HCT116 (cell line): Measurements from ENCODE around the gene GDF2.

Experiments used
- CTCF ChIP-seq, 3 experiments: fragments of 200-600 bp in 1 of 3; sonication (generic) in 1 of 3; IDR thresholded peaks in 2 of 3; conservative IDR thresholded peaks in 1 of 3; 2 replicates each; pipeline ENCODE4 v1.5.1; 2012 to 2017; ENCODE audit warnings: low read depth in 2 of 3, low read length in 2 of 3, antibody characterized with exemption in 1 of 3, borderline replicate concordance in 1 of 3, control low read depth in 1 of 3, mild to moderate bottlenecking in 1 of 3, mixed read lengths in 1 of 3, mixed run types in 1 of 3, moderate library complexity in 1 of 3; ENCODE audit not compliant: insufficient read depth in 1 of 3
- EZH2phosphoT487 ChIP-seq: fragments of 200-600 bp; IDR thresholded peaks from 2 replicates; pipeline ENCODE4 v1.6.1; 2018; ENCODE audit warnings: antibody characterized with exemption, borderline replicate concordance
- JUND ChIP-seq: IDR thresholded peaks from 2 replicates; pipeline ENCODE4 v1.6.1; 2012

DNA sequence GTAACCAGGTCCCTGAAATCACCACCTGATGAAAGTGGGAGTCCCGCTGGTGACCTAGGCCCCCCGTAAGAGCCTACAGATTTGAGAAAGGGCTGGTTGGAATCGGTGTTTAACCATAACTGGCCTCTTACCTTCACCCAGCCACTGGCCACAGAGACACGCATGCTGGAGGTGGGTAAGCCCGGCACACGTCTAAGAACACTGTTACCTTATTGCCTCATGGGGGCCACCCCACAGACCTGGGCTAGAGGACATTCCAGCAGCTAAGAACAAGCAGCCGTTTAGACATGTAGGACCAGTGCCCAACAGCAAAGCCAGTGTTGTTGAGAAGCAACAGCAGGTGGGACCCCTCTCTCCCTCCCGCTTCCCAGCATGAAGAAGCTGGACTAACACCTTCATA is 2.5 kb upstream of the GDF2 start:
- TF ChIP-seq CTCF (IDR thresholded peaks at IDR 0.05 in 2 of 3, conservative IDR thresholded peaks at IDR 0.05 in 1 of 3; ENCODE audit: borderline replicate concordance in 1 of 3, insufficient read depth in 1 of 3, low read depth in 2 of 3, low read length in 2 of 3) (no peak), JUND (no peak), EZH2phosphoT487 (no peak)
